Hepatocyte (in vitro differentiated cells): ENCODE measurements around the gene POM121L2.

ENCODE experiments used
- EZH2 ChIP-seq: fragments of 200-600 bp; sonication (generic); IDR thresholded peaks from 2 replicates; pipeline ENCODE4 v1.6.1; 2016; ENCODE audit warnings: antibody characterized with exemption, mild to moderate bottlenecking, borderline replicate concordance
- EZH2phosphoT487 ChIP-seq: fragments of 200-600 bp; sonication (generic); IDR thresholded peaks from one replicate; pipeline ENCODE4 v1.6.1; 2018; ENCODE audit warnings: antibody characterized with exemption, mild to moderate bottlenecking, low read depth, moderate library complexity; ENCODE audit not compliant: unreplicated experiment, severe bottlenecking
- TF ChIP-seq, protein P1 (sequence below): fragments of 200-600 bp; sonication (generic); IDR thresholded peaks from 2 replicates; pipeline ENCODE4 v1.5.1; 2016; ENCODE audit warnings: antibody characterized with exemption, mild to moderate bottlenecking; ENCODE audit not compliant: poor library complexity

GRCh38 chr6:27358786-27359185 is 46.7 kb upstream of the POM121L2 start:
- TF ChIP-seq, protein P1, sequence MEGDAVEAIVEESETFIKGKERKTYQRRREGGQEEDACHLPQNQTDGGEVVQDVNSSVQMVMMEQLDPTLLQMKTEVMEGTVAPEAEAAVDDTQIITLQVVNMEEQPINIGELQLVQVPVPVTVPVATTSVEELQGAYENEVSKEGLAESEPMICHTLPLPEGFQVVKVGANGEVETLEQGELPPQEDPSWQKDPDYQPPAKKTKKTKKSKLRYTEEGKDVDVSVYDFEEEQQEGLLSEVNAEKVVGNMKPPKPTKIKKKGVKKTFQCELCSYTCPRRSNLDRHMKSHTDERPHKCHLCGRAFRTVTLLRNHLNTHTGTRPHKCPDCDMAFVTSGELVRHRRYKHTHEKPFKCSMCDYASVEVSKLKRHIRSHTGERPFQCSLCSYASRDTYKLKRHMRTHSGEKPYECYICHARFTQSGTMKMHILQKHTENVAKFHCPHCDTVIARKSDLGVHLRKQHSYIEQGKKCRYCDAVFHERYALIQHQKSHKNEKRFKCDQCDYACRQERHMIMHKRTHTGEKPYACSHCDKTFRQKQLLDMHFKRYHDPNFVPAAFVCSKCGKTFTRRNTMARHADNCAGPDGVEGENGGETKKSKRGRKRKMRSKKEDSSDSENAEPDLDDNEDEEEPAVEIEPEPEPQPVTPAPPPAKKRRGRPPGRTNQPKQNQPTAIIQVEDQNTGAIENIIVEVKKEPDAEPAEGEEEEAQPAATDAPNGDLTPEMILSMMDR = no peak
- no peak for TF ChIP-seq EZH2
- no peak for TF ChIP-seq EZH2phosphoT487
